Liver (tissue), 9 donors: ENCODE measurements around the gene DYNLT1. TPM values are rescaled to one million over a fixed set of nuclear protein-coding genes. Genes with fewer than 3 reads are reported as not detected.

Experiments
- DNase-seq: peaks from one replicate; pipeline ENCODE4 v3.0.0-alpha.2; 2017; ENCODE audit warnings: low spot score
- H3K27ac ChIP-seq, 2 donors: one replicate each; pipeline ENCODE4 v1.7.0; 2013; ENCODE audit warnings: inconsistent platforms in 2 of 2, low read length in 2 of 2, control low read depth in 1 of 2, low read depth in 1 of 2, mild to moderate bottlenecking in 1 of 2
- H3K27me3 ChIP-seq, 4 donors: one replicate each; pipeline versions ENCODE4 v1.6.1 to v1.7.0; 2013; ENCODE audit warnings: low read length in 3 of 4, inconsistent platforms in 1 of 4, mild to moderate bottlenecking in 1 of 4, moderate library complexity in 1 of 4; ENCODE audit not compliant: control insufficient read depth in 4 of 4, insufficient read depth in 4 of 4
- H3K36me3 ChIP-seq, 4 donors: one replicate each; pipeline versions ENCODE4 v1.6.1 to v1.7.0; 2013; ENCODE audit warnings: low read length in 3 of 4, mild to moderate bottlenecking in 3 of 4, low read depth in 1 of 4, moderate library complexity in 1 of 4; ENCODE audit not compliant: control insufficient read depth in 4 of 4, insufficient read depth in 3 of 4
- H3K4me1 ChIP-seq, 4 donors: one replicate each; pipeline versions ENCODE4 v1.6.1 to v1.7.0; 2013; ENCODE audit warnings: low read length in 3 of 4, mild to moderate bottlenecking in 3 of 4, moderate library complexity in 1 of 4; ENCODE audit not compliant: control insufficient read depth in 4 of 4, insufficient read depth in 4 of 4
- H3K4me3 ChIP-seq, 3 donors: one replicate each; pipeline versions ENCODE4 v1.6.1 to v1.7.0; 2013; ENCODE audit warnings: low read length in 3 of 3, control low read depth in 1 of 3, low read depth in 1 of 3, mild to moderate bottlenecking in 1 of 3
- H3K9ac ChIP-seq, 2 donors: one replicate each; pipeline ENCODE4 v1.7.0; 2013; ENCODE audit warnings: low read length in 2 of 2, mild to moderate bottlenecking in 2 of 2, moderate library complexity in 2 of 2, control low read depth in 1 of 2, low read depth in 1 of 2
- H3K9me3 ChIP-seq, 4 donors: one replicate each; pipeline versions ENCODE4 v1.6.1 to v1.7.0; 2013; ENCODE audit warnings: low read length in 3 of 4; ENCODE audit not compliant: control insufficient read depth in 4 of 4
- EGR1 ChIP-seq, 2 donors: IDR thresholded peaks; 2 replicates each; pipeline ENCODE4 v1.6.1; 2016 to 2018; ENCODE audit warnings: antibody characterized with exemption in 2 of 2, low read depth in 2 of 2
- FOXA1 ChIP-seq: IDR thresholded peaks from 2 replicates; pipeline ENCODE4 v1.6.1; 2016; ENCODE audit warnings: antibody characterized with exemption
- FOXA2 ChIP-seq: IDR thresholded peaks from 2 replicates; pipeline ENCODE4 v1.6.1; 2016; ENCODE audit warnings: antibody characterized with exemption
- GABPA ChIP-seq, 2 donors: IDR thresholded peaks in 1 of 2; conservative IDR thresholded peaks in 1 of 2; 2 replicates each; pipeline ENCODE4 v1.6.1; 2016; ENCODE audit warnings: antibody characterized with exemption in 2 of 2, mild to moderate bottlenecking in 1 of 2, moderate library complexity in 1 of 2
- HNF4A ChIP-seq, 2 donors: conservative IDR thresholded peaks; 2 replicates each; pipeline ENCODE4 v1.6.1; 2016; ENCODE audit warnings: antibody characterized with exemption in 2 of 2, mild to moderate bottlenecking in 2 of 2
- HNF4G ChIP-seq: IDR thresholded peaks from 2 replicates; pipeline ENCODE4 v1.6.1; 2016; ENCODE audit warnings: antibody characterized with exemption
- JUND ChIP-seq, 2 donors: IDR thresholded peaks; 2 replicates each; pipeline ENCODE4 v1.6.1; 2016; ENCODE audit warnings: antibody characterized with exemption in 2 of 2
- NR2F2 ChIP-seq: IDR thresholded peaks from 2 replicates; pipeline ENCODE4 v1.6.1; 2016; ENCODE audit warnings: antibody characterized with exemption
- RAD21 ChIP-seq, 2 donors: IDR thresholded peaks; 2 replicates each; pipeline ENCODE4 v1.6.1; 2016; ENCODE audit warnings: antibody characterized with exemption in 2 of 2, mild to moderate bottlenecking in 2 of 2
- RXRA ChIP-seq, 2 donors: IDR thresholded peaks; 2 replicates each; pipeline ENCODE4 v1.6.1; 2017 to 2018; ENCODE audit warnings: antibody characterized with exemption in 2 of 2, mild to moderate bottlenecking in 1 of 2
- SP1 ChIP-seq: IDR thresholded peaks from 2 replicates; pipeline ENCODE4 v1.6.1; 2018; ENCODE audit warnings: antibody characterized with exemption, mild to moderate bottlenecking
- TAF1 ChIP-seq: conservative IDR thresholded peaks from 2 replicates; pipeline ENCODE4 v1.6.1; 2016; ENCODE audit warnings: antibody characterized with exemption, mild to moderate bottlenecking
- YY1 ChIP-seq: IDR thresholded peaks from 2 replicates; pipeline ENCODE4 v1.6.1; 2016; ENCODE audit warnings: antibody characterized with exemption, mild to moderate bottlenecking
- WGBS: extraction: QIAGEN DNeasy Blood & Tissue Kit; methylation state at CpG from one replicate; pipeline ENCODE4 v1.1.7; 2013; 5-methylcytosine and 5-hydroxymethylcytosine counted together
- polyA plus RNA-seq, 2 donors: library from polyadenylated mRNA; stranded (reverse) in 1 of 2; unstranded in 1 of 2; fragments of 200-250 nt in 1 of 2; fragments of >200 nt in 1 of 2; fragmentation: Nextera tagmentation in 1 of 2; extraction: Ambion mirVana in 1 of 2; gene quantifications; one replicate each; pipeline versions ENCODE4 v1.2.1 to v1.2.3, GENCODE V29; 2013 to 2015
- total RNA-seq, 2 donors: library from RNA; depleted of rRNA; stranded (reverse); fragments of >200 nt; gene quantifications; one replicate each; pipeline ENCODE4 v1.2.3, GENCODE V29; 2014
- TF ChIP-seq, protein P1 (sequence below): IDR thresholded peaks from 2 replicates; pipeline ENCODE4 v1.6.1; 2016; ENCODE audit warnings: antibody characterized with exemption
- TF ChIP-seq, protein P2 (sequence below): fragments of 150-350 bp; IDR thresholded peaks from 2 replicates; pipeline ENCODE4 v1.5.1; 2017; ENCODE audit warnings: improper control_type of control experiment, low read depth, low read length; ENCODE audit not compliant: missing input control
- TF ChIP-seq, protein P3 (sequence below): IDR thresholded peaks from 2 replicates; pipeline ENCODE4 v1.6.1; 2016; ENCODE audit warnings: antibody characterized with exemption
- donor health status: healthy.
- donor health status: healthy.
- donor health status: healthy.
- donor health status: healthy.
- donor health status: healthy.

Gene DYNLT1
- total and polyA plus RNA-seq, 4 donors, result 17.7 to 86.9 (median 38.3) TPM

DNA sequence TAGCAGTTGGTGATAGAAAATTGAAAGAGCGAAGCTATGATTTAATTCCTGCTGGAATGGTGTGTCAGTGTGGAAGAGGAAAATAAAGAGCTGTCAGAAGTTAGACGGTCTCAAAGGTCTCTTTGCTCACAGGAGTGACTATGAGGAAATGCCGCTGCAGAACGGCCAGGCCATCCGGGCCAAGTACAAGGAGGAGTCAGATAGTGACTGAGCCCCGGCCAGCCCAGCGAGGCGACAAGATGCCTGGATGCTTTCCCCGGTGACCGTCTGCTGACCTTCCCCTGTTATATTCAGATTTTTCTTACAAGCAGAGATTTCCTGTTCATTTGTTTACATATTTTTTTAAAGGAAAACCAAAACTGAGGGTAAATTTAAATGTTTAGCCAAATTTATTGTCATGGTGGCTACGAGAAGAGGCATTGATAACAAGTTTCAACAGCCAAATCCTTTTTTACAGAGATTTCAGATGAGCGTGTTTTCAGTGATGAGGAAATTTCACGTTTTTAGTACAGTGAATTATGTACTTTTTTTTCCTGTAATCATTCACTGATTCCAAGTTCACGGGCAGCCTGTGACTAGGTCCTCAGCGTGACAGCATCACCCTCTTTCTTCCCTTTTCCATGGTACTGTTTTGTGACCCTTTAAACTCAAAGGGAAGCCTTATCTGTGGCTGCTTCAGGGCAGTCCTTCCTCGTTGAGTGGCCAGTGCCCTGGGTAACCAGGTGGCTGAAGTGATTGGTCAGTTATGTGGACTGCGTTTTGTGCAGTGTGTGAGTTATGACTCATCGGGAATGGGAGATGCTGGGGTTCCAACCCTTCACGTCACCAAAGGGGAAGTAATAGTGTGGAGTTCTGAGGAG, 12.6 kb downstream of the DYNLT1 start (continued):
- TF ChIP-seq, protein P1, sequence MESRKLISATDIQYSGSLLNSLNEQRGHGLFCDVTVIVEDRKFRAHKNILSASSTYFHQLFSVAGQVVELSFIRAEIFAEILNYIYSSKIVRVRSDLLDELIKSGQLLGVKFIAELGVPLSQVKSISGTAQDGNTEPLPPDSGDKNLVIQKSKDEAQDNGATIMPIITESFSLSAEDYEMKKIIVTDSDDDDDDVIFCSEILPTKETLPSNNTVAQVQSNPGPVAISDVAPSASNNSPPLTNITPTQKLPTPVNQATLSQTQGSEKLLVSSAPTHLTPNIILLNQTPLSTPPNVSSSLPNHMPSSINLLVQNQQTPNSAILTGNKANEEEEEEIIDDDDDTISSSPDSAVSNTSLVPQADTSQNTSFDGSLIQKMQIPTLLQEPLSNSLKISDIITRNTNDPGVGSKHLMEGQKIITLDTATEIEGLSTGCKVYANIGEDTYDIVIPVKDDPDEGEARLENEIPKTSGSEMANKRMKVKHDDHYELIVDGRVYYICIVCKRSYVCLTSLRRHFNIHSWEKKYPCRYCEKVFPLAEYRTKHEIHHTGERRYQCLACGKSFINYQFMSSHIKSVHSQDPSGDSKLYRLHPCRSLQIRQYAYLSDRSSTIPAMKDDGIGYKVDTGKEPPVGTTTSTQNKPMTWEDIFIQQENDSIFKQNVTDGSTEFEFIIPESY, result no peak
- TF ChIP-seq FOXA1 (no peak), JUND (IDR thresholded peaks at IDR 0.05) (peak; percentile 23 to 35)

DNA sequence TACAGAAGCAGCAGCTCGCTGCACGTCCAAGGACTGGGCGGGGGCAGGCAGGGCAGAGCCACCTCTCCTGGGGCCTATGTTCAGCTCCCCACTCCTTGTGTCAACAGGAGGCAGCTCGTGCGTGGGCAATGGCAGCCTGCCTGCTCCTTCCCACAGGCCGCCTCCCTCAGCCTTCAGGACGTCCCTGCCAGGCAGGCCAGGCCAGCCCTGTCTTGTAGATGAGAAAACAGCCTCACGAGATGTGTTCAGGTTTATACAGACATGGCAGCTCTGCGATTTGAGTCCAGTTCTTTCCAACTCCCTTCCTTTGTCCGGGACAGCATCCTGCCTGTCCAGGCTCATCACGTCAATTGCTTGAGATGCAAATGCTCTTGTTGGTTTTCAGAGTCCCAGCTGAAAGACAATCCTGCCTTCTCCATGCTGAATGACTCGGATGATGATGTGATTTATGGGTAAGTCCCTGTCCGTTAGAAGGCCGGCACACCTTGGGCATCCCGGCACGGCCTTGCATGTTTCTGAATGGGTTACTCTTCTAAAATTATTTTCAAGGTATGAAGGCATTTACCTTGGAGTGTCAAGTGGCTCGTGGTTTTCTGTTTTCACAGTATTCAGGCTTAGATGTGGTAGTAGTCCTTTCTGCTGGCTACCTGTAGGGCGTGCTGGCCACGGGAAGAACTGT, 13.5 kb downstream of the DYNLT1 start:
- TF ChIP-seq FOXA2, result no peak
- no peak for TF ChIP-seq SP1
- no peak for TF ChIP-seq HNF4G
- TF ChIP-seq RAD21 (IDR thresholded peaks at IDR 0.05), result no peak
- TF ChIP-seq GABPA (IDR thresholded peaks at IDR 0.05 in 1 of 2, conservative IDR thresholded peaks at IDR 0.05 in 1 of 2), result no peak
- TF ChIP-seq RXRA (IDR thresholded peaks at IDR 0.05), result no peak
- TF ChIP-seq YY1, result no peak
- H3K4me1 ChIP-seq, result peaks cover 0 to 18% (median 5%) of the 10 kb centered on the region in 4 donors
- H3K27ac ChIP-seq, result peak overlapping the region; percentile 44 to 72
- no peak overlapping the region for H3K9ac ChIP-seq
- no peak overlapping the region for H3K4me3 ChIP-seq
- peaks cover 4 to 24% (median 10%) of the 10 kb centered on the region in 4 donors for H3K36me3 ChIP-seq
- whole genome bisulfite sequencing, result 76% methylated on average over 19 of the region's 19 CpGs
- DNase-seq, result peak; percentile 32
- H3K9me3 ChIP-seq, result no peaks in the 10 kb centered on the region
- no peaks in the 10 kb centered on the region for H3K27me3 ChIP-seq

DNA sequence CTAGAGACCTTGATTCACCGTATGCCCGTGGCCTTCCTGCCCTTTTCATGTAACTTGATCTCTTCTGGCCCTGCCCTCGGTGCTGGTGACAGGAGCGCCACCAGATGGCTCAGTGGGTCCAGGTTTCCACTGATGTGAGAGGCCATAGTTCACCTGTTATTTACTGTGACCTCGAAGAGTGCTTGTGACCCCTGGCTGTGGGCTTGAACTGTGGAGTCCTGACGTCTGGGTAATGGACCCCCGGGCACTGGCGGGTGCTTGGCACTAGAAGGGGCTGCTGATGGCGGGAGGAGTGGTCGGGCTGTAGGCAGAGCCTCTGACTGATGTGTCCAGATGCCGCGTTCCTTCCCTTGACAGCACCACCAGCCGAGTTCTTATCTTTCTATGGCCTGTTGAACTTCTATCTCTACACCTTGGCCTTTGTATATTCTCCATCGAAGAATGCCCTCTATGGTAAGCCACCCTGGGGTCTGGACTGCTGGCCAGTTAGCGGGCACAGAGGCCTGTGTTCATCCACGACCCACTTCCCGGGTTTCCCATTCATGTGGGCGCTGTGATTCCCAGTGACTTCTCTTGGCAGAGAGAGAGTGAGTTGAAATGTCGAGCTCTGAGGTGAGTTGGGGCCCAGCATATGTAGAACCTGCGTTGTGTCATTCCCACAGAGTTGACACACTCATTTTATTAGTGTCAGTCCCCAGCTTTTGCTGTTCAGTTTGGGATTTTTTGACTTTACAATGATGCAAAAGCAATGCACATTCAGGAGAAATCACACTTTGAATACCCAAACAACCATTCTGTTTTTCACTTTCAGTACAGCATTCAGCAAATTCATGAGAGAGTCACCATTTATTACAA, 14.9 kb downstream of the DYNLT1 start:
- no peaks in the 10 kb centered on the region for H3K9me3 ChIP-seq
- no peaks in the 10 kb centered on the region for H3K27me3 ChIP-seq
- TF ChIP-seq EGR1 (IDR thresholded peaks at IDR 0.05; ENCODE audit: low read depth in 2 of 2) (no peak), FOXA1 (no peak), TAF1 (no peak), HNF4G (peak; percentile 28), GABPA (IDR thresholded peaks at IDR 0.05 in 1 of 2, conservative IDR thresholded peaks at IDR 0.05 in 1 of 2) (no peak), FOXA2 (no peak), SP1 (peak; percentile 56), HNF4A (conservative IDR thresholded peaks at IDR 0.05) (peak; percentile 36 to 79), NR2F2 (peak; percentile 68), RXRA (IDR thresholded peaks at IDR 0.05) (peak in 1 of 2 donors; percentile 74), RAD21 (IDR thresholded peaks at IDR 0.05) (peak in 1 of 2 donors; percentile 75)
- TF ChIP-seq, protein P2, sequence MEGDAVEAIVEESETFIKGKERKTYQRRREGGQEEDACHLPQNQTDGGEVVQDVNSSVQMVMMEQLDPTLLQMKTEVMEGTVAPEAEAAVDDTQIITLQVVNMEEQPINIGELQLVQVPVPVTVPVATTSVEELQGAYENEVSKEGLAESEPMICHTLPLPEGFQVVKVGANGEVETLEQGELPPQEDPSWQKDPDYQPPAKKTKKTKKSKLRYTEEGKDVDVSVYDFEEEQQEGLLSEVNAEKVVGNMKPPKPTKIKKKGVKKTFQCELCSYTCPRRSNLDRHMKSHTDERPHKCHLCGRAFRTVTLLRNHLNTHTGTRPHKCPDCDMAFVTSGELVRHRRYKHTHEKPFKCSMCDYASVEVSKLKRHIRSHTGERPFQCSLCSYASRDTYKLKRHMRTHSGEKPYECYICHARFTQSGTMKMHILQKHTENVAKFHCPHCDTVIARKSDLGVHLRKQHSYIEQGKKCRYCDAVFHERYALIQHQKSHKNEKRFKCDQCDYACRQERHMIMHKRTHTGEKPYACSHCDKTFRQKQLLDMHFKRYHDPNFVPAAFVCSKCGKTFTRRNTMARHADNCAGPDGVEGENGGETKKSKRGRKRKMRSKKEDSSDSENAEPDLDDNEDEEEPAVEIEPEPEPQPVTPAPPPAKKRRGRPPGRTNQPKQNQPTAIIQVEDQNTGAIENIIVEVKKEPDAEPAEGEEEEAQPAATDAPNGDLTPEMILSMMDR, result peak; percentile 32
- TF ChIP-seq, protein P3, sequence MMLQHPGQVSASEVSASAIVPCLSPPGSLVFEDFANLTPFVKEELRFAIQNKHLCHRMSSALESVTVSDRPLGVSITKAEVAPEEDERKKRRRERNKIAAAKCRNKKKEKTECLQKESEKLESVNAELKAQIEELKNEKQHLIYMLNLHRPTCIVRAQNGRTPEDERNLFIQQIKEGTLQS, result no peak
- TF ChIP-seq, protein P1, result no peak
- H3K4me3 ChIP-seq, result no peak overlapping the region
- peaks cover 0 to 18% (median 5%) of the 10 kb centered on the region in 4 donors for H3K4me1 ChIP-seq
- no peak overlapping the region for H3K27ac ChIP-seq
- peak; percentile 56 for DNase-seq
- no peak overlapping the region for H3K9ac ChIP-seq
- H3K36me3 ChIP-seq, result peaks cover 5 to 25% (median 10%) of the 10 kb centered on the region in 4 donors
- WGBS, result 74% methylated on average over 20 of the region's 20 CpGs
